Mammary epithelial cell (primary cell): Measurements from ENCODE around the gene IFI27L1.

Source experiments
- CTCF ChIP-seq, 2 donors: IDR thresholded peaks in 1 of 2; conservative IDR thresholded peaks in 1 of 2; 2 replicates each; pipeline ENCODE4 v1.5.1; 2011 to 2012; ENCODE audit warnings: inconsistent platforms in 2 of 2, low read length in 2 of 2, mild to moderate bottlenecking in 2 of 2, control low read depth in 1 of 2, low read depth in 1 of 2; ENCODE audit not compliant: insufficient read depth in 1 of 2; ENCODE audit errors: extremely low read depth in 1 of 2
- EZH2 ChIP-seq: IDR thresholded peaks from 2 replicates; pipeline ENCODE4 v1.6.1; 2012; ENCODE audit warnings: low read length, inconsistent platforms, borderline replicate concordance

GRCh38 chr14:94142247-94142646 is 61.1 kb downstream of the IFI27L1 start:
- TF ChIP-seq CTCF (conservative IDR thresholded peaks at IDR 0.05 in 1 of 2, IDR thresholded peaks at IDR 0.05 in 1 of 2; ENCODE audit: extremely low read depth in 1 of 2, insufficient read depth in 1 of 2, low read depth in 1 of 2, low read length in 2 of 2) (no peak), EZH2 (no peak)
